PC-3 (cell line): ENCODE data around the gene HSF4. TPM values are rescaled to one million over a fixed set of nuclear protein-coding genes. Genes with fewer than 3 reads are reported as not detected.

ENCODE experiments used
- ATAC-seq: fragments of 200-7000 bp; cut with Tn5 transposase; 2 replicates; pipeline ENCODE4 v1.9.1; 2020; ENCODE audit warnings: mild to moderate bottlenecking, moderate library complexity
- BruUV-seq: library from RNA; stranded (reverse); fragments of 400-500 nt; replicated peaks from 2 replicates; lab custom pipeline; 2021; lab: Mats Ljungman, UMichigan
- CTCF ChIA-PET: fragments of 300-600 bp; sonication (Branson Sonifier 250); formaldehyde crosslinking; loops from one replicate; lab custom pipeline; 2022; ENCODE audit warnings: antibody characterized with exemption; lab: Charles Lee
- POLR2A ChIA-PET: fragments of 300-600 bp; sonication (Branson Sonifier 250); formaldehyde crosslinking; loops from one replicate; lab custom pipeline; 2022; ENCODE audit warnings: antibody characterized with exemption; ENCODE audit not compliant: unreplicated experiment; lab: Charles Lee
- DNase-seq: peaks from one replicate; pipeline ENCODE4 v3.0.0-alpha.2; 2015
- H2AFZ ChIP-seq: fragments of 300-600 bp; sonication (generic); 2 replicates; pipeline ENCODE4 v1.6.0; 2016; ENCODE audit warnings: antibody characterized with exemption, low read length
- H3F3A ChIP-seq: fragments of 300-600 bp; sonication (generic); one replicate; pipeline ENCODE4 v1.6.0; 2017; ENCODE audit warnings: antibody characterized with exemption, low read length, control low read depth, mild to moderate bottlenecking; ENCODE audit not compliant: unreplicated experiment
- H3K27ac ChIP-seq: fragments of 300-600 bp; sonication (generic); 2 replicates; pipeline ENCODE4 v1.5.1; 2016; ENCODE audit warnings: mild to moderate bottlenecking, low read length
- H3K27me3 ChIP-seq: fragments of 300-600 bp; sonication (generic); 2 replicates; pipeline ENCODE4 v1.6.1; 2016; ENCODE audit warnings: low read length, mixed read lengths
- H3K36me3 ChIP-seq: fragments of 300-600 bp; sonication (generic); 2 replicates; pipeline ENCODE4 v1.6.1; 2016; ENCODE audit warnings: low read depth, mixed run types, low read length, mixed read lengths
- H3K4me1 ChIP-seq: fragments of 300-600 bp; sonication (generic); 2 replicates; pipeline ENCODE4 v1.5.1; 2016; ENCODE audit warnings: low read length; ENCODE audit not compliant: insufficient read depth
- H3K4me2 ChIP-seq: fragments of 300-600 bp; sonication (generic); 2 replicates; pipeline ENCODE4 v1.6.0; 2016; ENCODE audit warnings: low read length
- H3K4me3 ChIP-seq: fragments of 300-600 bp; sonication (generic); 2 replicates; pipeline ENCODE4 v1.5.1; 2016; ENCODE audit warnings: mild to moderate bottlenecking, low read length, mixed read lengths
- H3K79me2 ChIP-seq: fragments of 300-600 bp; sonication (generic); 2 replicates; pipeline ENCODE4 v1.6.1; 2017; ENCODE audit warnings: low read length, mixed read lengths
- H3K9ac ChIP-seq: fragments of 300-600 bp; sonication (generic); 2 replicates; pipeline ENCODE4 v1.6.0; 2016; ENCODE audit warnings: mild to moderate bottlenecking, low read length
- H3K9me2 ChIP-seq: fragments of 300-600 bp; sonication (generic); replicated peaks from 2 replicates; pipeline ENCODE4 v1.6.1; 2016; ENCODE audit warnings: mixed run types, low read length, mixed read lengths
- H3K9me3 ChIP-seq: fragments of 300-600 bp; sonication (generic); 2 replicates; pipeline ENCODE4 v1.6.1; 2016; ENCODE audit warnings: low read length, mixed read lengths
- H4K20me1 ChIP-seq: fragments of 300-600 bp; sonication (generic); 2 replicates; pipeline ENCODE4 v1.6.1; 2016; ENCODE audit warnings: low read length, mixed read lengths
- EZH2 ChIP-seq: fragments of 300-600 bp; sonication (generic); IDR thresholded peaks from one replicate; pipeline ENCODE4 v1.6.1; 2017; ENCODE audit warnings: antibody characterized with exemption, mild to moderate bottlenecking, low read length; ENCODE audit not compliant: unreplicated experiment
- EZH2phosphoT487 ChIP-seq: fragments of 300-600 bp; sonication (generic); IDR thresholded peaks from 2 replicates; pipeline ENCODE4 v1.6.1; 2018; ENCODE audit warnings: mild to moderate bottlenecking, antibody characterized with exemption, low read length, borderline replicate concordance
- intact Hi-C: fragments of 100-400 bp; cut with micrococcal nuclease; formaldehyde crosslinking; loops from 2 replicates; pipeline ENCODE4 v1.9.0; 2023
- total RNA-seq: library from RNA; depleted of rRNA; stranded (reverse); fragments of >200 nt; gene quantifications from 2 replicates; pipeline ENCODE4 v1.2.3, GENCODE V29; 2014
- TF ChIP-seq, protein P1 (sequence below): fragments of 300-600 bp; sonication (generic); conservative IDR thresholded peaks from 2 replicates; pipeline ENCODE4 v1.5.1; 2017; ENCODE audit warnings: antibody characterized with exemption, low read depth, mild to moderate bottlenecking, low read length

The HSF4 gene
- total RNA-seq, 1 experiment from 2014 or later, result 20.6 TPM

DNA sequence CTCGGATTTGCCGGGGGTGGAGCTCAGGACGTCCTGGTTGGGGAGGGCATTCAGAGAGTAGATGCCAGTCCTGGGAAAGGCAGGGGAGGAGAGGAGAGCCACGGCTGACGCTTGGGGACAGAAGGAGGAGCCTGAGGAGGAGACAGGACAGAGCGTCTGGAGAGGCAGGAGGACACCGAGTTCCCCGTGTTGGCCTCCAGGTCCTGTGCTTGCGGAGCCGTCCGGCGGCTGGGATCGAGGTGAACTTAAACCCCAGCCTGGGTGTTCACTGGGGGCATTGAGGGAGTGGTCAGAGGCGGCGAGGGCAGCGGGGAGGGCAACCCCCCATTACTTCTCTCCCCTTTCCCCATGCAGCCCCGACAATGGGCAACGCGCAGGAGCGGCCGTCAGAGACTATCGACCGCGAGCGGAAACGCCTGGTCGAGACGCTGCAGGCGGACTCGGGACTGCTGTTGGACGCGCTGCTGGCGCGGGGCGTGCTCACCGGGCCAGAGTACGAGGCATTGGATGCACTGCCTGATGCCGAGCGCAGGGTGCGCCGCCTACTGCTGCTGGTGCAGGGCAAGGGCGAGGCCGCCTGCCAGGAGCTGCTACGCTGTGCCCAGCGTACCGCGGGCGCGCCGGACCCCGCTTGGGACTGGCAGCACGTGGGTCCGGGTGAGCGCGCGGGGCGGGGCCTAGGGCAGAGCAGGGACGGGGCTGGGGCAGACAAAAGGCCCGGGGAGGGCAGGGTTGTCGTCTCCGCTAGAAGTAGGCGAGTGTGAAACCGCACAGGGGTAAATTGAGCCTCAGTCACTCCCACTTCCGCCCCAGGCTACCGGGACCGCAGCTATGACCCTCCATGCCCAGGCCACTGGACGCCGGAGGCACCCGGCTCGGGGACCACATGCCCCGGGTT is 9.5 kb downstream of the HSF4 start:
- Histone ChIP-seq H3K4me1 (peaks cover 51% of the 10 kb centered on the region), H3K36me3 (no peaks in the 10 kb centered on the region), H3K9me3 (no peaks in the 10 kb centered on the region), H3K27ac (peak overlapping the region; percentile 69), H3K79me2 (peaks cover 22% of the 10 kb centered on the region), H3K4me2 (peak overlapping the region; percentile 97), H4K20me1 (no peaks in the 10 kb centered on the region), H3K27me3 (no peaks in the 10 kb centered on the region), H3K9me2 (no peaks in the 10 kb centered on the region), H3K4me3 (peak overlapping the region; percentile 71), H2AFZ (peak overlapping the region; percentile 54), H3F3A (no peaks in the 10 kb centered on the region), H3K9ac (peak overlapping the region; percentile 65)
- POLR2A ChIA-PET, result interaction anchor here (0.6 kb wide), 1 partner anchor 556 kb away, joined by 4 read pairs; no protein-coding TSS in a partner anchor
- DNase-seq, result peak; percentile 87
- TF ChIP-seq, protein P1, sequence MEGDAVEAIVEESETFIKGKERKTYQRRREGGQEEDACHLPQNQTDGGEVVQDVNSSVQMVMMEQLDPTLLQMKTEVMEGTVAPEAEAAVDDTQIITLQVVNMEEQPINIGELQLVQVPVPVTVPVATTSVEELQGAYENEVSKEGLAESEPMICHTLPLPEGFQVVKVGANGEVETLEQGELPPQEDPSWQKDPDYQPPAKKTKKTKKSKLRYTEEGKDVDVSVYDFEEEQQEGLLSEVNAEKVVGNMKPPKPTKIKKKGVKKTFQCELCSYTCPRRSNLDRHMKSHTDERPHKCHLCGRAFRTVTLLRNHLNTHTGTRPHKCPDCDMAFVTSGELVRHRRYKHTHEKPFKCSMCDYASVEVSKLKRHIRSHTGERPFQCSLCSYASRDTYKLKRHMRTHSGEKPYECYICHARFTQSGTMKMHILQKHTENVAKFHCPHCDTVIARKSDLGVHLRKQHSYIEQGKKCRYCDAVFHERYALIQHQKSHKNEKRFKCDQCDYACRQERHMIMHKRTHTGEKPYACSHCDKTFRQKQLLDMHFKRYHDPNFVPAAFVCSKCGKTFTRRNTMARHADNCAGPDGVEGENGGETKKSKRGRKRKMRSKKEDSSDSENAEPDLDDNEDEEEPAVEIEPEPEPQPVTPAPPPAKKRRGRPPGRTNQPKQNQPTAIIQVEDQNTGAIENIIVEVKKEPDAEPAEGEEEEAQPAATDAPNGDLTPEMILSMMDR, result peak; percentile 16; the same call in 1 of the 2 replicates
- TF ChIP-seq EZH2, result no peak
- peak; percentile 95 for TF ChIP-seq EZH2phosphoT487
- CTCF ChIA-PET, result interaction anchor here (1.0 kb wide), 1 partner anchor 11 kb away, joined by 7 read pairs; no protein-coding TSS in a partner anchor
- intact Hi-C loops, result loop anchor here (2.0 kb wide), 1 partner anchor 13 kb away; no protein-coding TSS in a partner anchor
- peak; percentile 67 for ATAC-seq
- BruUV-seq, result no TSS peak

DNA sequence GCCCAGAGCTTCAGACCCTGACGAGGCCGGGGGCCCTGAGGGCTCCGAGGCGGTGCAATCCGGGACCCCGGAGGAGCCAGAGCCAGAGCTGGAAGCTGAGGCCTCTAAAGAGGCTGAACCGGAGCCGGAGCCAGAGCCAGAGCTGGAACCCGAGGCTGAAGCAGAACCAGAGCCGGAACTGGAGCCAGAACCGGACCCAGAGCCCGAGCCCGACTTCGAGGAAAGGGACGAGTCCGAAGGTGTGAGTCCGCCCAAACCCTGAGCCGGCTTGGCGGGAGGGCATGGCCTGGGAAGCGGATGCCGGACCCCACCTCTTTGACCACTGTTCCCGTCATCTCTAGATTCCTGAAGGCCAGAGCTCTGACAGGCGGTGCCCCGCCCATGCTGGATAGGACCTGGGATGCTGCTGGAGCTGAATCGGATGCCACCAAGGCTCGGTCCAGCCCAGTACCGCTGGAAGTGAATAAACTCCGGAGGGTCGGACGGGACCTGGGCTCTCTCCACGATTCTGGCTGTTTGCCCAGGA is 10.2 kb downstream of the HSF4 start:
- ChIA-PET POLR2A (no interaction called here), CTCF (no interaction called here)
- H3F3A ChIP-seq, result no peaks in the 10 kb centered on the region
- BruUV-seq, result TSS peak; percentile 28
- H3K27me3 ChIP-seq, result no peaks in the 10 kb centered on the region
- peaks cover 22% of the 10 kb centered on the region for H3K79me2 ChIP-seq
- no peaks in the 10 kb centered on the region for H3K9me2 ChIP-seq
- no peaks in the 10 kb centered on the region for H4K20me1 ChIP-seq
- peak overlapping the region; percentile 65 for H3K9ac ChIP-seq
- no peaks in the 10 kb centered on the region for H3K36me3 ChIP-seq
- H3K4me1 ChIP-seq, result peaks cover 46% of the 10 kb centered on the region
- peak overlapping the region; percentile 97 for H3K4me2 ChIP-seq
- intact Hi-C loops, result loop anchor here (2.0 kb wide), 1 partner anchor 14 kb away; no protein-coding TSS in a partner anchor
- peak overlapping the region; percentile 69 for H3K27ac ChIP-seq
- ATAC-seq, result no peak
- H3K9me3 ChIP-seq, result no peaks in the 10 kb centered on the region
- peak overlapping the region; percentile 71 for H3K4me3 ChIP-seq
- DNase-seq, result no peak
- H2AFZ ChIP-seq, result peak overlapping the region; percentile 54
- TF ChIP-seq EZH2 (no peak), EZH2phosphoT487 (no peak)
- TF ChIP-seq, protein P1, result no peak
